HepG2 (cell line): ENCODE measurements around the gene COL25A1. TPM values are rescaled to one million over a fixed set of nuclear protein-coding genes. Genes with fewer than 3 reads are reported as not detected.

Source experiments
- ATAC-seq: fragments of 200-7000 bp; cut with Tn5 transposase; 3 replicates; pipeline ENCODE4 v1.9.1; 2020; ENCODE audit warnings: mild to moderate bottlenecking, moderate library complexity
- BruUV-seq: library from RNA; stranded (reverse); fragments of 400-500 nt; replicated peaks from 2 replicates; lab custom pipeline; 2021; lab: Mats Ljungman, UMichigan
- CTCF ChIA-PET: fragments of 300-600 bp; formaldehyde crosslinking; extraction: SDS; loops from one replicate; lab custom pipeline; 2021; ENCODE audit warnings: low total read pairs, inconsistent platforms, low intra/inter-chr PET ratio; lab: Yijun Ruan, JAX
- POLR2A ChIA-PET: fragments of 350-600 bp; sonication (Branson Sonifier 250); formaldehyde crosslinking; loops from one replicate; lab custom pipeline; 2020; ENCODE audit warnings: antibody characterized with exemption, inconsistent platforms; lab: Yijun Ruan, JAX
- DNase-seq: peaks from one replicate; pipeline ENCODE4 v3.0.0-alpha.2; 2015; ENCODE audit warnings: low spot score
- FAIRE-seq: peaks from 3 replicates; lab custom pipeline; 2011; peaks lifted over from hg19 to GRCh38; lab: Jason Lieb, UNC
- H2AFZ ChIP-seq: one replicate; pipeline ENCODE4 v1.6.1; 2011; ENCODE audit warnings: low read length, inconsistent platforms
- H3K27ac ChIP-seq: fragments of 300-600 bp; 3 replicates; pipeline ENCODE4 v1.8.0; 2011; ENCODE audit warnings: mixed run types, mild to moderate bottlenecking, mixed read lengths, low read length, inconsistent platforms; ENCODE audit not compliant: insufficient read depth; ENCODE audit errors: extremely low read length
- H3K27me3 ChIP-seq, 2 experiments: fragments of 200-600 bp in 1 of 2; 2 replicates in 1 of 2; 3 replicates in 1 of 2; pipeline versions ENCODE4 v1.6.0 to v1.8.0; 2011; ENCODE audit warnings: low read length in 2 of 2, mild to moderate bottlenecking in 2 of 2, moderate library complexity in 2 of 2, inconsistent platforms in 1 of 2; ENCODE audit not compliant: insufficient read depth in 2 of 2, control insufficient read depth in 1 of 2
- H3K36me3 ChIP-seq, 2 experiments: fragments of 200-600 bp in 1 of 2; replicated peaks in 1 of 2; 2 replicates in 1 of 2; 3 replicates in 1 of 2; pipeline versions ENCODE4 v1.5.1 to v1.8.0; 2011; ENCODE audit warnings: low read length in 2 of 2, inconsistent platforms in 1 of 2; ENCODE audit not compliant: insufficient read depth in 2 of 2, control insufficient read depth in 1 of 2
- H3K4me1 ChIP-seq: 2 replicates; pipeline ENCODE4 v1.5.1; 2012; ENCODE audit warnings: low read length, inconsistent platforms; ENCODE audit not compliant: insufficient read depth
- H3K4me2 ChIP-seq: 2 replicates; pipeline ENCODE4 v1.6.0; 2011; ENCODE audit warnings: low read depth, low read length, inconsistent platforms
- H3K4me3 ChIP-seq, 3 experiments: fragments of 200-600 bp in 1 of 3; sonication (generic), shearing (Covaris generic) in 1 of 3; replicated peaks in 1 of 3; 2 replicates each; pipeline ENCODE4 v1.5.1; 2011 to 2016; ENCODE audit warnings: low read length in 3 of 3, inconsistent platforms in 2 of 3, low read depth in 2 of 3, mild to moderate bottlenecking in 2 of 3, control low read depth in 1 of 3, mixed read lengths in 1 of 3; ENCODE audit not compliant: insufficient read depth in 1 of 3
- H3K79me2 ChIP-seq: one replicate; pipeline ENCODE4 v1.6.1; 2011; ENCODE audit warnings: low read length, inconsistent platforms; ENCODE audit not compliant: insufficient read depth
- H3K9ac ChIP-seq: 2 replicates; pipeline ENCODE4 v1.6.0; 2011; ENCODE audit warnings: mild to moderate bottlenecking, low read depth, low read length, inconsistent platforms; ENCODE audit not compliant: insufficient read depth
- H3K9me3 ChIP-seq: 2 replicates; pipeline ENCODE4 v1.5.1; 2012; ENCODE audit warnings: mild to moderate bottlenecking, low read length
- H4K20me1 ChIP-seq: 2 replicates; pipeline ENCODE4 v1.6.0; 2011; ENCODE audit warnings: inconsistent platforms, mild to moderate bottlenecking, low read length, moderate library complexity; ENCODE audit not compliant: insufficient read depth
- KDM5A ChIP-seq: fragments of 200-600 bp; sonication (generic); IDR thresholded peaks from 2 replicates; pipeline ENCODE4 v1.7.0; 2018; ENCODE audit warnings: antibody characterized with exemption, mild to moderate bottlenecking, low read length, borderline replicate concordance
- MEIS2 ChIP-seq: sonication (generic); formaldehyde crosslinking; IDR thresholded peaks from 2 replicates; pipeline ENCODE4 v1.9.0; 2021; ENCODE audit warnings: mild to moderate bottlenecking, missing genetic modification reagents
- TEF ChIP-seq: sonication (generic); formaldehyde crosslinking; IDR thresholded peaks from 2 replicates; pipeline ENCODE4 v1.5.0; 2020; ENCODE audit warnings: missing genetic modification reagents
- YEATS4 ChIP-seq: sonication (generic); formaldehyde crosslinking; IDR thresholded peaks from 2 replicates; pipeline ENCODE4 v1.4.0; 2020; ENCODE audit warnings: missing genetic modification reagents, borderline replicate concordance
- ZNF432 ChIP-seq: sonication (generic); formaldehyde crosslinking; IDR thresholded peaks from 2 replicates; pipeline ENCODE4 v1.5.0; 2020; ENCODE audit warnings: missing genetic modification reagents, mild to moderate bottlenecking, borderline replicate concordance
- ZNF567 ChIP-seq: sonication (generic); formaldehyde crosslinking; IDR thresholded peaks from 2 replicates; pipeline ENCODE4 v1.8.1; 2023; ENCODE audit warnings: mild to moderate bottlenecking, missing genetic modification reagents, borderline replicate concordance
- ZNF784 ChIP-seq: sonication (generic); formaldehyde crosslinking; IDR thresholded peaks from 2 replicates; pipeline ENCODE4 v1.5.1; 2020; ENCODE audit warnings: missing genetic modification reagents, mild to moderate bottlenecking, borderline replicate concordance
- WGBS: methylation state at CpG from one replicate; pipeline ENCODE4 v1.1.6; 2017; ENCODE audit warnings: low lambda C conversion rate; 5-methylcytosine and 5-hydroxymethylcytosine counted together
- in situ Hi-C: cut with HindIII; loops from 2 replicates; pipeline ENCODE4 v1.10.0; 2017; ENCODE audit warnings: low pct_unique_long_range_greater_than_20kb; ENCODE audit not compliant: extremely low pct_ligation_motif_present
- intact Hi-C: fragments of 100-400 bp; cut with micrococcal nuclease; formaldehyde crosslinking; loops from one replicate; pipeline ENCODE4 v1.10.0; 2022; ENCODE audit not compliant: unreplicated experiment
- polyA plus RNA-seq, 8 experiments: library from polyadenylated mRNA; depleted of rRNA in 3 of 8; stranded (reverse) in 7 of 8; unstranded in 1 of 8; fragments of >200 nt; fragmentation: Illumina TruSeq in 4 of 8; extraction: Trizol in 4 of 8; gene quantifications; 2 replicates each; pipeline versions ENCODE4 v1.2.1 to v1.2.3, GENCODE V29; 2011 to 2016; ENCODE audit warnings: low read depth in 4 of 8, missing spikeins in 1 of 8, mixed read lengths in 1 of 8; ENCODE audit not compliant: insufficient read depth in 1 of 8
- total RNA-seq, 5 experiments: library from RNA; depleted of rRNA; stranded (reverse); fragments of >200 nt; fragmentation: Illumina TruSeq; extraction: Trizol; gene quantifications; 2 replicates each; pipeline ENCODE4 v1.2.3, GENCODE V29; 2016; ENCODE audit warnings: low read depth in 1 of 5

The COL25A1 gene
- total and polyA plus RNA-seq, 2 of the 13 experiments (the other 11 are each of a cell fraction or from before 2014, with no cell fraction given): not detected

- Histone ChIP-seq H3K27me3 (no peaks in the 10 kb centered on the region; a peak in 1 of 5 replicates), H3K4me2 (no peak overlapping the region), H4K20me1 (no peaks in the 10 kb centered on the region), H3K36me3 (no peaks in the 10 kb centered on the region), H3K4me1 (no peaks in the 10 kb centered on the region), H3K79me2 (no peaks in the 10 kb centered on the region), H2AFZ (no peak overlapping the region), H3K4me3 (no peak overlapping the region), H3K9me3 (no peaks in the 10 kb centered on the region), H3K9ac (no peak overlapping the region), H3K27ac (no peak overlapping the region)
- BruUV-seq: no TSS peak
- ChIA-PET CTCF (no interaction called here), POLR2A (no interaction called here)
- no peak for FAIRE-seq
- TF ChIP-seq MEIS2 (CRISPR knock-in tag) (no peak), ZNF432 (CRISPR knock-in tag) (no peak), TEF (CRISPR knock-in tag) (no peak), ZNF784 (CRISPR knock-in tag) (no peak)
- DNase-seq: no peak
- ATAC-seq: no peak
- in situ Hi-C loops: no loop called here
- intact Hi-C loops: no loop called here
These were observed 139.0 kb downstream of the COL25A1 start for GRCh38 chr4:109163493-109163892.

DNA sequence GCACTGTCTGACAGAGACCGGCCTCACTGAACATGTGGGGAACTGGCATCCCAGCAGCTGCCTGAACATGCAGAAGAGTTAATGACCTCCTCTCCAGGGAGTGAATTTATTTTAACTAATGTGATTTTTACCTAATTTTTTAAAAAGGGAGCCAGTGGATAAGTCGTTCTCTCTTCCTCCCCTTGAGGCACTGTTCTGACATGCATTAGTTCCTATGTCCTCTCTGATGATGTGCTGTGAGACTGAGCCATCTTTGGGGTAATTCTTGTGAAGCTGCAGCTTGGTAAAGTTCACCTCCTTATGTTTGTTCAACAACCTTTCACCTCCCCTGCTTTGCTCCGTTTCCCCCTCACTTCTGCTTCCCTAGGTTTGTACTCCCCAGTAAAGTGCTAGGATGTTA, 139.7 kb downstream of the COL25A1 start:
- Histone ChIP-seq H3K27ac (no peak overlapping the region), H3K9me3 (no peaks in the 10 kb centered on the region), H3K4me2 (no peak overlapping the region), H3K4me1 (no peaks in the 10 kb centered on the region), H2AFZ (no peak overlapping the region), H3K4me3 (no peak overlapping the region), H3K36me3 (no peaks in the 10 kb centered on the region), H3K79me2 (no peaks in the 10 kb centered on the region), H3K27me3 (no peaks in the 10 kb centered on the region; a peak in 1 of 5 replicates), H4K20me1 (no peaks in the 10 kb centered on the region), H3K9ac (no peak overlapping the region)
- ATAC-seq (no peak), DNase-seq (no peak), FAIRE-seq (no peak)
- WGBS: 26% methylated on average over 3 of the region's 3 CpGs
- ChIA-PET CTCF (no interaction called here), POLR2A (no interaction called here)
- no peak for TF ChIP-seq ZNF567 (CRISPR knock-in tag)
- no peak for TF ChIP-seq YEATS4
- no peak for TF ChIP-seq KDM5A
- in situ Hi-C loops (no loop called here), intact Hi-C loops (no loop called here)
- BruUV-seq: no TSS peak
